Measurements from ENCODE around the gene NTF4.
A peak's percentile ranks its signal among the peaks of the same experiment; 100 is the strongest.

The NTF4 gene

DNA sequence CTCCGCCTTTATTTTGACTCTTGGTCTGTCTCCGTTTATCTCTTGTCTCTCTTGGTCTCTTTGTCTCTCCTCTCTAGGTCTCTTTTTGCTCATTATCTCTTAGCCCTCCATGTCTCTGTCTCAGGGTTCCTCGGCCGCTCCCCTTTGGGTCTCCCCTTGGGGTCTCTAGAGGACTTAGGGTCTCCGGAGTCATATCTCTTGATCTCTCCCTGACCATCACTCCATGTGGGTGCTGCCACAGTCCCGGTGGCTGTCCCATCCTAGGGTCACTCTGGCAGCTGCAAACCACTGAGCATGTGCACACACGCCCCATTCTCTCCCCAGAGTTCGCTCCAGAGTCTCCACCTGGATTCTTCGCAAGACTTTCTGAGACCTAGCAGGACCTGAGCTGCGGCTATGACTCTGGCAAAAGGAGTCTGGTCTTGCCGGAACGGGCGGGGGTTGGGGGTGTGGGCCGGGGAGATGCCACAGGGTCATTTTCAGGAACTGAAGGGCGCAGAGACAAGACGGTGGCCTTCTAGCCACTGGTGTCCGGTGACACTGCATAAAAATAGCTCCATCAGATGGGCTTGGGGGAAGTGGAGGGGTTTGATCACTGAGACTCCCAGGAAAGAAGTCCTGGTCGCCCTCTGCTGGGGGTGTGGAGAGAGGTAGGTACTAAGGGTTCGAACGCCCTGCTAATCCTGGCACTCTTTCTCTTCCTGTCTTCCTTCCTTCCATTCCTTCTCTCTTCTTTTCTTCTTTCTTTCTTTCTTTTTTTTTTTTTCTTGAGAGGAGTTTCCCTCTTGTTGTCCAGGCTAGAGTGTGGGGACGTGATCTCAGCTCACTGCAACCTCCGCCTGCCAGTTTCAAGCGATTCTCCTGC, 9.1 kb upstream of the NTF4 start:
- Histone ChIP-seq H3K4me3 (ENCODE audit: low read depth, low read length) (no peak overlapping the region), H3K36me3 (no peaks in the 10 kb centered on the region), H3K27me3 (ENCODE audit: insufficient read depth, low read depth, severe bottlenecking) (peaks cover 19% of the 10 kb centered on the region), H3K9me3 (ENCODE audit: severe bottlenecking) (no peaks in the 10 kb centered on the region), H3K27ac (no peak overlapping the region)
- DNase-seq = peak; percentile 83
- TF ChIP-seq, protein P1, sequence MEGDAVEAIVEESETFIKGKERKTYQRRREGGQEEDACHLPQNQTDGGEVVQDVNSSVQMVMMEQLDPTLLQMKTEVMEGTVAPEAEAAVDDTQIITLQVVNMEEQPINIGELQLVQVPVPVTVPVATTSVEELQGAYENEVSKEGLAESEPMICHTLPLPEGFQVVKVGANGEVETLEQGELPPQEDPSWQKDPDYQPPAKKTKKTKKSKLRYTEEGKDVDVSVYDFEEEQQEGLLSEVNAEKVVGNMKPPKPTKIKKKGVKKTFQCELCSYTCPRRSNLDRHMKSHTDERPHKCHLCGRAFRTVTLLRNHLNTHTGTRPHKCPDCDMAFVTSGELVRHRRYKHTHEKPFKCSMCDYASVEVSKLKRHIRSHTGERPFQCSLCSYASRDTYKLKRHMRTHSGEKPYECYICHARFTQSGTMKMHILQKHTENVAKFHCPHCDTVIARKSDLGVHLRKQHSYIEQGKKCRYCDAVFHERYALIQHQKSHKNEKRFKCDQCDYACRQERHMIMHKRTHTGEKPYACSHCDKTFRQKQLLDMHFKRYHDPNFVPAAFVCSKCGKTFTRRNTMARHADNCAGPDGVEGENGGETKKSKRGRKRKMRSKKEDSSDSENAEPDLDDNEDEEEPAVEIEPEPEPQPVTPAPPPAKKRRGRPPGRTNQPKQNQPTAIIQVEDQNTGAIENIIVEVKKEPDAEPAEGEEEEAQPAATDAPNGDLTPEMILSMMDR (IDR thresholded peaks at IDR 0.05; ENCODE audit: low read depth, low read length) = peak; percentile 77

DNA sequence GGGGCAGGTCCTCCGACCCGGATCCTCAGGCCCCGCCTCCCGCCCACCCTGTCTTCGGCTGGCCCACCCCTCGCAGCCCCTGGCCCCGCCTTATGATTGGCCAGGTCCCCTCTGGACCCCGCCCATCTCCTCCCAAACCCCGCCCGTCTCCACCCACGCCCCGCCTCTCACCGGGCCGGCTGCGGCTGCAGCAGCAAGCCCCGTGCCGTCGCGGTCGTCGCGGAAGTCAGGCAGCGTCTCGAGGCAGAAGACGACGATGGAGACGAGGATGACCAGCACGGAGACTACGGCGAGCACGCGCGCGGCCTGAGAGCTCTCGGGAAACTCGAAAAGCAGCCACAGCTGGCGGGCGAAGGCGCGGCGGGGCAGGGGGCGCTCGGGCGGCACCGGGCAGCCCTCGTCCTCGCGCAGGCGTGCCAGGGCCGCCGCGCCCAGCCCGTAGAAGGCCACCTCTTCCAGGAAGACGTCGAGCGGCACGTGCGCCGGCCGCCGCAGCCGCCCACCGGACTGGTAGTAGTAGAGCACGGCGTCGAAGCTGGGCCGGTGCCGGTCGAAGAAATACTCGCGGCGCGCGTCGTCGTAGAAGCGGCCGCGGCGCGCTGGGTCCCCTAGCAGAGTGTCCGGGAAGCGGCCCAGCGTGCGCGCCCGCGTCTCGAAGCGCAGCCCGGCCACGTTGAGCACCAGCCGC, 7.4 kb upstream of the NTF4 start:
- Histone ChIP-seq H3K4me3 (ENCODE audit: low read depth, low read length) (peak overlapping the region; percentile 26; the same call in 1 of the 2 replicates), H3K27ac (no peak overlapping the region), H3K9me3 (ENCODE audit: severe bottlenecking) (no peaks in the 10 kb centered on the region), H3K36me3 (no peaks in the 10 kb centered on the region), H3K27me3 (ENCODE audit: insufficient read depth, low read depth, severe bottlenecking) (peaks cover 19% of the 10 kb centered on the region)
- DNase-seq = peak; percentile 72
- TF ChIP-seq, protein P1 (IDR thresholded peaks at IDR 0.05; ENCODE audit: low read depth, low read length) = no peak

DNA sequence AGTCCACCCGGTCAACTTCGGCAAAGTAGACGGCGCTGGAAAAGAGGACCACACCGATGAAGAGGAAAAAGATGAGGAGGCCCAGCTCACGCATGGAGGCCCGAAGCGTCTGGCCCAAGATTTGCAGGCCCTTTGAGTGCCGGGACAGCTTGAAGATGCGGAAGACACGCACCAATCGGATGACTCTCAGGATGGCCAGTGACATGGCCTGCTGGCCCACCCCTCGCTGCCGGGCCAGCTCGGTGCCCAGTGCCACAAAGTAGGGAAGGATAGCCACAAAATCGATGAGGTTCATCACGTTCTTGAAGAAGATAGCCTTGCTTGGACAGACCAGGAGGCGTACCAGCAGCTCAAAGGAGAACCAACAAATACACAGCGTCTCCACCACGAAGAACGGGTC, 5.8 kb upstream of the NTF4 start:
- H3K27ac ChIP-seq = no peak overlapping the region
- DNase-seq = no peak
- TF ChIP-seq, protein P1 (IDR thresholded peaks at IDR 0.05; ENCODE audit: low read depth, low read length) = no peak
- no peaks in the 10 kb centered on the region for H3K9me3 ChIP-seq (ENCODE audit: severe bottlenecking)
- peaks cover 19% of the 10 kb centered on the region for H3K27me3 ChIP-seq (ENCODE audit: insufficient read depth, low read depth, severe bottlenecking)
- H3K4me3 ChIP-seq (ENCODE audit: low read depth, low read length) = no peak overlapping the region
- H3K36me3 ChIP-seq = no peaks in the 10 kb centered on the region

DNA sequence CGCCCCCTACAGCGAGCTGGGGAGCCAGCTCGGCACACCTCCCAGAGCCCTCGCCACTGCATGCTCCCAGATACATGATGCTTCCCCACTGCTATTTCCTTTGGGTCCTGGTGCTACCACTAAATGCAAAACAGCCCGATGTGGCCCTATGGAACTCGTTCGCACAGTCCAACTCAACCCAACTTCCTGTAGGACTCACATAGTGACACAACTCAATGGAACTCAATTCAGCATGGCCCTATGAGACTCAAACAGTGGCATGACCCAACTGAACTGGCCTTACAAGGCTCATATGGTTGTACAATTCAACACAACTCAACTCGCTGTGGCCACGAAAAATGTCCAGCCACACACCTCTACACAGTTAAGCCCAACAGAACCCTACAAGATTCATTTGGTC, 4.4 kb upstream of the NTF4 start:
- no peaks in the 10 kb centered on the region for H3K9me3 ChIP-seq (ENCODE audit: severe bottlenecking)
- no peak overlapping the region for H3K4me3 ChIP-seq (ENCODE audit: low read depth, low read length)
- TF ChIP-seq, protein P1 (IDR thresholded peaks at IDR 0.05; ENCODE audit: low read depth, low read length) = no peak
- H3K27me3 ChIP-seq (ENCODE audit: insufficient read depth, low read depth, severe bottlenecking) = peaks cover 19% of the 10 kb centered on the region
- H3K27ac ChIP-seq = no peak overlapping the region
- no peaks in the 10 kb centered on the region for H3K36me3 ChIP-seq
- no peak for DNase-seq

DNA sequence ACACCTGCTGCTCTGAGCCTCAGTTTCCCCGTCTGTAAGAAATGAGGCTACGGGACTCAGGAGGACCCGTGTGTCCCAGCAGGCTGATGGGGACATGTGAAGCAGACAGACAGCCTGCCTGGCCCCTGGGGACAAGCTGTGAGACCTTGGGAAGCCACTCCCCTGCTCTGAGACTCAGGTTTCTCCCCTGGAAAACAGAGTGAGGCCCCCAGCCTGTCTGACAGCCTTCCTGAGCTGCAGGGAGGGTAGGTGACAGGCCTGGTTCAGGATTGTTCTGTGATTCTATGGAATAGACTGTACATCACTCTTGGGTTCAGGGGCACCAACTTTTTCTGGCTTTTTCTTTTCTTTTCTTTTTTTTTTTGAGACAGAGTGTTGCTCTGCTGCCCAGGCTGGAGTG, 2.9 kb upstream of the NTF4 start:
- no peak for DNase-seq
- Histone ChIP-seq H3K27me3 (ENCODE audit: insufficient read depth, low read depth, severe bottlenecking) (peaks cover 9% of the 10 kb centered on the region), H3K4me3 (ENCODE audit: low read depth, low read length) (no peak overlapping the region), H3K36me3 (no peaks in the 10 kb centered on the region), H3K27ac (no peak overlapping the region), H3K9me3 (ENCODE audit: severe bottlenecking) (no peaks in the 10 kb centered on the region)
- TF ChIP-seq, protein P1 (IDR thresholded peaks at IDR 0.05; ENCODE audit: low read depth, low read length) = no peak

All from WERI-Rb-1 (cell line).